ENCODE data around the gene IFNA16. TPM values are rescaled to one million over a fixed set of nuclear protein-coding genes. Genes with fewer than 3 reads are reported as not detected.
"Not testable (repeated sequence)": the region's sequence is repeated elsewhere in the genome, so short reads cannot be mapped to it uniquely, and the experiment has no call there.

IFNA16 gene
- total RNA-seq, 4 donors from 2014 or later = not detected

- WGBS, 2 donors = 28 to 52% methylated on average over 1 of the region's 1 CpG
- intact Hi-C loops (cut with DNase I; ENCODE audit: low total_unique reads) = no loop called here
- no peak overlapping the region for H3K4me3 ChIP-seq (ENCODE audit: low read depth, poor library complexity, severe bottlenecking)
- no peak for DNase-seq (ENCODE audit: low spot score in 2 of 2)
- TF ChIP-seq POLR2A (IDR thresholded peaks at IDR 0.05) = no peak
- TF ChIP-seq CTCF (IDR thresholded peaks at IDR 0.05) = no peak
Measured at GRCh38 chr9:21251190-21251589, 34.1 kb upstream of the IFNA16 start.

- no peak for DNase-seq (ENCODE audit: low spot score in 2 of 2)
- H3K4me3 ChIP-seq (ENCODE audit: low read depth, poor library complexity, severe bottlenecking) = no peak overlapping the region
- intact Hi-C loops (cut with DNase I; ENCODE audit: low total_unique reads) = no loop called here
- WGBS, 2 donors = 33 to 63% methylated on average over 2 of the region's 2 CpGs
- TF ChIP-seq POLR2A (IDR thresholded peaks at IDR 0.05) (no peak), CTCF (IDR thresholded peaks at IDR 0.05) (no peak)
Measured at GRCh38 chr9:21244836-21245235, 27.7 kb upstream of the IFNA16 start.

GRCh38 chr9:21239911-21240310, 22.8 kb upstream of the IFNA16 start, which contains the start of gene IFNA14:
Gene IFNA14, minus strand, starts transcription at chr9:21240005. Its CDS starts 70 bp downstream, at chr9:21239935.
- WGBS, 2 donors = 76 to 88% methylated on average over 2 of the region's 2 CpGs
- TF ChIP-seq CTCF (IDR thresholded peaks at IDR 0.05) (no peak), POLR2A (IDR thresholded peaks at IDR 0.05) (no peak)
- intact Hi-C loops (cut with DNase I; ENCODE audit: low total_unique reads) = no loop called here
- no peak within 1 kb of the TSS for H3K4me3 ChIP-seq (ENCODE audit: low read depth, poor library complexity, severe bottlenecking)
- no peak for DNase-seq (ENCODE audit: low spot score in 2 of 2)

GRCh38 chr9:21236360-21236714, 19.2 kb upstream of the IFNA16 start:
- H3K4me3 ChIP-seq (ENCODE audit: low read depth, poor library complexity, severe bottlenecking); intact Hi-C loops (cut with DNase I; ENCODE audit: low total_unique reads); DNase-seq (ENCODE audit: low spot score in 2 of 2): not testable (repeated sequence)
- 18 to 23% methylated on average over 1 of the region's 1 CpG for WGBS, 2 donors

GRCh38 chr9:21235468-21236359, 18.6 kb upstream of the IFNA16 start:
- H3K4me3 ChIP-seq (ENCODE audit: low read depth, poor library complexity, severe bottlenecking); intact Hi-C loops (cut with DNase I; ENCODE audit: low total_unique reads); DNase-seq (ENCODE audit: low spot score in 2 of 2): not testable (repeated sequence)
- 37 to 41% methylated on average over 8 of the region's 8 CpGs for WGBS, 2 donors

GRCh38 chr9:21234153-21234687, 17.1 kb upstream of the IFNA16 start:
- DNase-seq (ENCODE audit: low spot score in 2 of 2) = no peak
- H3K4me3 ChIP-seq (ENCODE audit: low read depth, poor library complexity, severe bottlenecking) = no peak overlapping the region
- WGBS, 2 donors = 71 to 87% methylated on average over 3 to 4 of the region's 4 CpGs
- TF ChIP-seq POLR2A (IDR thresholded peaks at IDR 0.05) (no peak), CTCF (IDR thresholded peaks at IDR 0.05) (no peak)
- intact Hi-C loops (cut with DNase I; ENCODE audit: low total_unique reads) = no loop called here
